ENCODE measurements around the gene PHF13.

Gene PHF13

GRCh38 chr1:6667139-6667538 lies 53.6 kb downstream of the PHF13 start:
- no peak for DNase-seq

DNA sequence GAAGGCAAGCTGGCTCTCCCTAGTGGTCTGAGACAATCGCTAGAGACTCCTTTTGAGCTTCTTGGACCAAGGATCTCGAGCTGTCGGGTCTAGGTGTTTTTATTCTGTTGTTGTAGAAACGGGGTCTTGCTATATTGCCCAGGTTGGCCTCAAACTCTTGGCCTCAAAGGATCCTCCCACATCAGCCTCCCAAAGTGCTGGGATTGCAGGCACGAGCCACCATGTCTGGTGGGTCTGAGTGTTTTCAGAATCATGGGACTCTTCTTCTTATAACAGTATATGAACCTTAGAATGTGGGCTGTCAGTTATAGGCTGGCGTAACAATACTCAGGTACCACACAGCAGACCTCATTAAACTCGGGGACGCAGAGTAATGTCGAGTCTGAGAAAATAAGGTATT lies 55.0 kb downstream of the PHF13 start:
- no peak for DNase-seq

DNA sequence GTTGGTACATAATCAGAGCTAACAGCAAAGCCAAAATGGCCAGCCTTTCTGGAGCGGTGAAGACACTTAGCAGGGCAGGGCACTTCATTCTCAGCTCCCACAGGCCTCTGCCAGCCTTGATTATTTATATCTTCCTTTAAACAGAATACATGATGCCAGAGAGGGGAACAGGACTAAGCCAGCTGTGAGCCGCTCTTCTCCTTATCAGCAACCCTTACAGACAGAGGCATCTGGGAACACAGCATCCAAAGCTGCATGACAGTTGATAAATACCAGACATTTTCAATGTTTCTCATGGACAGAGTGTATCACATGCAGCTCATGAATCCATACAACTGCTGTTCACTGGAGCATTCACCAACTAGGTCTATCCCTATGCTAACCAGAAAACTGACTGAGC lies 59.0 kb downstream of the PHF13 start:
- no peak for DNase-seq
